WTC11 (cell line): Measurements from ENCODE around the gene CCDC126. TPM values are rescaled to one million over a fixed set of nuclear protein-coding genes. Genes with fewer than 3 reads are reported as not detected.

Experiments used
- AFF4 ChIP-seq: sonication (generic); formaldehyde crosslinking; IDR thresholded peaks from 2 replicates; pipeline ENCODE4 v1.8.1; 2023; ENCODE audit warnings: mild to moderate bottlenecking, missing genetic modification reagents, borderline replicate concordance
- ARID4B ChIP-seq: sonication (generic); formaldehyde crosslinking; IDR thresholded peaks from 2 replicates; pipeline ENCODE4 v1.8.0; 2023; ENCODE audit warnings: missing genetic modification reagents, mild to moderate bottlenecking, borderline replicate concordance
- CREB1 ChIP-seq: sonication (generic); formaldehyde crosslinking; IDR thresholded peaks from 2 replicates; pipeline ENCODE4 v1.8.0; 2023; ENCODE audit warnings: mild to moderate bottlenecking, missing genetic modification reagents
- E2F1 ChIP-seq: sonication (generic); formaldehyde crosslinking; IDR thresholded peaks from 2 replicates; pipeline ENCODE4 v1.8.0; 2022; ENCODE audit warnings: mild to moderate bottlenecking, missing genetic modification reagents
- ESRRA ChIP-seq: sonication (generic); formaldehyde crosslinking; IDR thresholded peaks from 2 replicates; pipeline ENCODE4 v1.8.1; 2022; ENCODE audit warnings: mild to moderate bottlenecking, missing genetic modification reagents, borderline replicate concordance
- FOXP1 ChIP-seq: sonication (generic); formaldehyde crosslinking; IDR thresholded peaks from 2 replicates; pipeline ENCODE4 v1.8.0; 2022; ENCODE audit warnings: missing genetic modification reagents, mild to moderate bottlenecking, moderate library complexity, borderline replicate concordance
- GABPB1 ChIP-seq: sonication (generic); formaldehyde crosslinking; IDR thresholded peaks from 2 replicates; pipeline ENCODE4 v1.8.1; 2023; ENCODE audit warnings: mild to moderate bottlenecking, missing genetic modification reagents
- GRHL2 ChIP-seq: fragments of 250-450 bp; sonication (Bioruptor Pico); IDR thresholded peaks from 2 replicates; pipeline ENCODE4 v1.8.0; 2022; ENCODE audit warnings: mild to moderate bottlenecking, moderate library complexity; ENCODE audit not compliant: insufficient replicate concordance, severe bottlenecking
- JAZF1 ChIP-seq: fragments of 250-450 bp; sonication (Bioruptor Pico); IDR thresholded peaks from 2 replicates; pipeline ENCODE4 v1.9.0; 2021; ENCODE audit warnings: moderate library complexity, mild to moderate bottlenecking, inconsistent platforms
- JUN ChIP-seq: sonication (generic); formaldehyde crosslinking; IDR thresholded peaks from 2 replicates; pipeline ENCODE4 v1.8.0; 2023; ENCODE audit warnings: mild to moderate bottlenecking, missing genetic modification reagents
- NR3C1 ChIP-seq: sonication (generic); formaldehyde crosslinking; conservative IDR thresholded peaks from 2 replicates; pipeline ENCODE4 v1.8.1; 2023; ENCODE audit warnings: low read depth, mild to moderate bottlenecking, missing genetic modification reagents
- PRDM15 ChIP-seq: sonication (generic); formaldehyde crosslinking; IDR thresholded peaks from 2 replicates; pipeline ENCODE4 v1.8.0; 2022; ENCODE audit warnings: missing genetic modification reagents
- SP1 ChIP-seq: sonication (generic); formaldehyde crosslinking; conservative IDR thresholded peaks from 2 replicates; pipeline ENCODE4 v1.8.1; 2022; ENCODE audit warnings: missing genetic modification reagents
- TCF7 ChIP-seq: sonication (generic); formaldehyde crosslinking; IDR thresholded peaks from 2 replicates; pipeline ENCODE4 v1.8.0; 2022; ENCODE audit warnings: mild to moderate bottlenecking, low read depth, missing genetic modification reagents, moderate library complexity
- USF1 ChIP-seq: sonication (generic); formaldehyde crosslinking; IDR thresholded peaks from 2 replicates; pipeline ENCODE4 v1.8.0; 2022; ENCODE audit warnings: mild to moderate bottlenecking, missing genetic modification reagents
- ZNF138 ChIP-seq: sonication (generic); formaldehyde crosslinking; conservative IDR thresholded peaks from 2 replicates; pipeline ENCODE4 v1.8.1; 2022; ENCODE audit warnings: mild to moderate bottlenecking, moderate library complexity, missing genetic modification reagents
- ZNF317 ChIP-seq: sonication (generic); formaldehyde crosslinking; IDR thresholded peaks from 2 replicates; pipeline ENCODE4 v1.8.1; 2023; ENCODE audit warnings: low read depth, mild to moderate bottlenecking, moderate library complexity, missing genetic modification reagents, borderline replicate concordance
- ZNF396 ChIP-seq: fragments of 250-450 bp; sonication (Bioruptor Pico); IDR thresholded peaks from 2 replicates; pipeline ENCODE4 v1.8.0; 2021; ENCODE audit warnings: mild to moderate bottlenecking, moderate library complexity, borderline replicate concordance
- ZNF423 ChIP-seq: fragments of 250-450 bp; sonication (Bioruptor Pico); IDR thresholded peaks from 2 replicates; pipeline ENCODE4 v2.1.2; 2022; ENCODE audit warnings: mild to moderate bottlenecking, moderate library complexity
- ZNF425 ChIP-seq: fragments of 250-450 bp; sonication (Bioruptor Pico); conservative IDR thresholded peaks from 2 replicates; pipeline ENCODE4 v1.9.0; 2021; ENCODE audit warnings: mild to moderate bottlenecking
- total RNA-seq: library from RNA; stranded (reverse); gene quantifications from 3 replicates; pipeline ENCODE4 v1.2.3, GENCODE V29; 2021

CCDC126 gene
- total RNA-seq, 1 experiment from 2014 or later: 5.1 TPM

- TF ChIP-seq ARID4B (CRISPR knock-in tag) (0 out of 2 replicates have a peak, but pooled peaks have one; percentile 43), USF1 (CRISPR knock-in tag) (peak; percentile 92), CREB1 (CRISPR knock-in tag) (peak; percentile 86), SP1 (peak; percentile 85), ESRRA (CRISPR knock-in tag) (peak; percentile 87; the same call in 1 of the 2 replicates), ZNF425 (CRISPR knock-in tag) (no peak), AFF4 (CRISPR knock-in tag) (no peak), ZNF396 (CRISPR knock-in tag) (no peak), JUN (CRISPR knock-in tag) (peak; percentile 86), GABPB1 (CRISPR knock-in tag) (peak; percentile 80), PRDM15 (peak; percentile 74), ZNF423 (CRISPR knock-in tag) (no peak), NR3C1 (CRISPR knock-in tag) (no peak), ZNF317 (CRISPR knock-in tag) (no peak), TCF7 (CRISPR knock-in tag) (peak; percentile 78; the same call in 1 of the 2 replicates), GRHL2 (CRISPR knock-in tag) (no peak), ZNF138 (CRISPR knock-in tag) (no peak; the same call in 1 of the 2 replicates), E2F1 (CRISPR knock-in tag) (peak; percentile 94), JAZF1 (no peak), FOXP1 (CRISPR knock-in tag) (peak; percentile 96)
Observed at GRCh38 chr7:23597094-23598091, at the start of gene CCDC126 (continued).
